ENCODE results near the gene TMPRSS15.

GRCh38 chr21:18349468-18349867, 54.1 kb downstream of the TMPRSS15 start:
- TF ChIP-seq KAT7 (CRISPR knock-in tag; IDR thresholded peaks at IDR 0.05; ENCODE audit: borderline replicate concordance) (no peak), CTCF (IDR thresholded peaks at IDR 0.05 in 2 of 3, conservative IDR thresholded peaks at IDR 0.05 in 1 of 3; ENCODE audit: insufficient read depth in 2 of 3, low read depth in 1 of 3, low read length in 3 of 3) (no peak), SREBF2 (CRISPR knock-in tag; IDR thresholded peaks at IDR 0.05) (no peak), TBP (optimal IDR thresholded peaks at IDR 0.05; ENCODE audit: low read depth, low read length) (no peak), AFF4 (CRISPR knock-in tag; IDR thresholded peaks at IDR 0.05) (no peak)

Measured in K562 (cell line).